OCI-LY3 (cell line): ENCODE data around the gene PLIN1.

ENCODE experiments used
- H2AFZ ChIP-seq: fragments of 200-600, 300-600 bp; shearing (Covaris generic); 2 replicates; pipeline ENCODE4 v1.6.0; 2014; ENCODE audit warnings: antibody characterized with exemption, low read depth, low read length
- H3K27ac ChIP-seq: fragments of 200-600, 300-600 bp; sonication (generic); 2 replicates; pipeline ENCODE4 v1.5.1; 2014; ENCODE audit warnings: mild to moderate bottlenecking, low read length, moderate library complexity, mixed read lengths
- H3K27me3 ChIP-seq: fragments of 200-600, 300-600 bp; sonication (generic); 2 replicates; pipeline ENCODE4 v1.6.1; 2014; ENCODE audit warnings: low read depth, low read length, mixed read lengths
- H3K36me3 ChIP-seq: fragments of 200-600, 300-600 bp; sonication (generic); replicated peaks from 2 replicates; pipeline ENCODE3; 2014; ENCODE audit warnings: low read depth, low read length, mixed read lengths
- H3K4me1 ChIP-seq: fragments of 300-600, 200-600 bp; sonication (generic); 2 replicates; pipeline ENCODE4 v1.6.1; 2014; ENCODE audit warnings: low read length, mixed read lengths
- H3K4me2 ChIP-seq: fragments of 200-600, 300-600 bp; sonication (generic); 2 replicates; pipeline ENCODE4 v1.6.1; 2014; ENCODE audit warnings: low read length, mixed read lengths
- H3K4me3 ChIP-seq: fragments of 300-600, 200-600 bp; sonication (generic); 2 replicates; pipeline ENCODE4 v1.5.1; 2014; ENCODE audit warnings: antibody characterized with exemption, mild to moderate bottlenecking, low read length, moderate library complexity
- H3K79me2 ChIP-seq: fragments of 300-600, 200-600 bp; shearing (Covaris generic); 2 replicates; pipeline ENCODE4 v1.6.1; 2014; ENCODE audit warnings: mild to moderate bottlenecking, low read length, mixed read lengths
- H3K9ac ChIP-seq: fragments of 300-600, 200-600 bp; shearing (Covaris generic); 2 replicates; pipeline ENCODE4 v1.6.0; 2014; ENCODE audit warnings: mild to moderate bottlenecking, low read length, moderate library complexity
- H3K9me3 ChIP-seq: fragments of 200-600, 300-600 bp; shearing (Covaris generic); 2 replicates; pipeline ENCODE4 v1.6.1; 2014; ENCODE audit warnings: low read length, mixed read lengths; ENCODE audit not compliant: insufficient read depth
- H4K20me1 ChIP-seq: fragments of 200-600, 300-600 bp; sonication (generic); 2 replicates; pipeline ENCODE4 v1.6.1; 2016; ENCODE audit warnings: low read length, mixed read lengths; ENCODE audit not compliant: insufficient read depth
- EZH2phosphoT487 ChIP-seq: fragments of 200-600 bp; shearing (Covaris generic); IDR thresholded peaks from 2 replicates; pipeline ENCODE4 v1.6.1; 2018; ENCODE audit warnings: antibody characterized with exemption, mixed run types, low read depth
- TF ChIP-seq, protein P1 (sequence below): fragments of 200-600, 300-600 bp; sonication (generic); IDR thresholded peaks from 2 replicates; pipeline ENCODE4 v1.5.1; 2014; ENCODE audit warnings: antibody characterized with exemption, low read length, low read depth

PLIN1 gene

GRCh38 chr15:89666858-89667705, 12.1 kb downstream of the PLIN1 start:
- Histone ChIP-seq H3K79me2 (no peaks in the 10 kb centered on the region), H3K4me2 (no peak overlapping the region), H2AFZ (no peak overlapping the region), H3K4me1 (peaks cover 11% of the 10 kb centered on the region; the same call in 1 of the 2 replicates), H3K9me3 (no peaks in the 10 kb centered on the region), H4K20me1 (no peaks in the 10 kb centered on the region), H3K27ac (no peak overlapping the region), H3K36me3 (no peaks in the 10 kb centered on the region), H3K27me3 (peaks cover 9% of the 10 kb centered on the region), H3K4me3 (no peak overlapping the region), H3K9ac (no peak overlapping the region)
- no peak for TF ChIP-seq EZH2phosphoT487
- TF ChIP-seq, protein P1, sequence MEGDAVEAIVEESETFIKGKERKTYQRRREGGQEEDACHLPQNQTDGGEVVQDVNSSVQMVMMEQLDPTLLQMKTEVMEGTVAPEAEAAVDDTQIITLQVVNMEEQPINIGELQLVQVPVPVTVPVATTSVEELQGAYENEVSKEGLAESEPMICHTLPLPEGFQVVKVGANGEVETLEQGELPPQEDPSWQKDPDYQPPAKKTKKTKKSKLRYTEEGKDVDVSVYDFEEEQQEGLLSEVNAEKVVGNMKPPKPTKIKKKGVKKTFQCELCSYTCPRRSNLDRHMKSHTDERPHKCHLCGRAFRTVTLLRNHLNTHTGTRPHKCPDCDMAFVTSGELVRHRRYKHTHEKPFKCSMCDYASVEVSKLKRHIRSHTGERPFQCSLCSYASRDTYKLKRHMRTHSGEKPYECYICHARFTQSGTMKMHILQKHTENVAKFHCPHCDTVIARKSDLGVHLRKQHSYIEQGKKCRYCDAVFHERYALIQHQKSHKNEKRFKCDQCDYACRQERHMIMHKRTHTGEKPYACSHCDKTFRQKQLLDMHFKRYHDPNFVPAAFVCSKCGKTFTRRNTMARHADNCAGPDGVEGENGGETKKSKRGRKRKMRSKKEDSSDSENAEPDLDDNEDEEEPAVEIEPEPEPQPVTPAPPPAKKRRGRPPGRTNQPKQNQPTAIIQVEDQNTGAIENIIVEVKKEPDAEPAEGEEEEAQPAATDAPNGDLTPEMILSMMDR = no peak

DNA sequence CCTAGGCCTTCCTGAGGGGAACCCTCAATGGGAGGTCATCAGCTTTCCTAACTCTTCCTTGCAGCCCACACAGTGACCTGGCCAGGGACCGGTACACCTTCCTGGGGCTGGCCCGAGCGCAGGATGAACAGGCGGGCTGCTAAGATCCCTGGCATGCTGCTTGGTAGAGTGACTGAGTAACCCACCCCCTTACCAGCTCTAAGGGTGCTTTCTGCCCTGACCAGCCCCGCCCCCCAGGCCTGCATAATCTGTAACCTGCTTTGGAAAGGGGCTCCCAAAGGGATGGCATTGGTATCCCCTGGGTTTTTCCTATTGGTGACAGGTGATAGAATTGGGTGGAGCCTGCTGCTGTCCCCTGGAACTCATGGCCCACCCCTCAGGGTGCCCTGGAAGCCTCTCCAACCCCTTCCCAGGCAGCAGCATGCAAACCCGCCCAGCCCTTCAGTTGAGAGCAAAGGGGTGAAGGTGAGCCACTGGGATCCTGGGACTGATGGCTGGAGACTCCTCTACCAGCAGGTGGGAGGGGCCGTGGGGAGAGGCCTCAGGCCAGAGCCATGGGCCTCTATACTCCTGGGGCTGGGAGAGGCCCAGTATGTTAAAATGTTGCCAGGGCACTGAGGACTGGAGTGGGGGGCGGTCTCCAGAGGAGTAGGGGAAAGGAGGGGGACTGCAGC, 12.8 kb downstream of the PLIN1 start:
- Histone ChIP-seq H3K4me2 (peak overlapping the region; percentile 69), H3K79me2 (no peaks in the 10 kb centered on the region), H3K9ac (peak overlapping the region; percentile 44; the same call in 1 of the 2 replicates), H2AFZ (peak overlapping the region; percentile 34; the same call in 1 of the 2 replicates), H3K9me3 (no peaks in the 10 kb centered on the region), H3K36me3 (no peaks in the 10 kb centered on the region), H4K20me1 (no peaks in the 10 kb centered on the region), H3K27ac (no peak overlapping the region), H3K27me3 (peaks cover 9% of the 10 kb centered on the region), H3K4me1 (peaks cover 11% of the 10 kb centered on the region; the same call in 1 of the 2 replicates), H3K4me3 (peak overlapping the region; percentile 77)
- no peak for TF ChIP-seq EZH2phosphoT487
- TF ChIP-seq, protein P1 = no peak

DNA sequence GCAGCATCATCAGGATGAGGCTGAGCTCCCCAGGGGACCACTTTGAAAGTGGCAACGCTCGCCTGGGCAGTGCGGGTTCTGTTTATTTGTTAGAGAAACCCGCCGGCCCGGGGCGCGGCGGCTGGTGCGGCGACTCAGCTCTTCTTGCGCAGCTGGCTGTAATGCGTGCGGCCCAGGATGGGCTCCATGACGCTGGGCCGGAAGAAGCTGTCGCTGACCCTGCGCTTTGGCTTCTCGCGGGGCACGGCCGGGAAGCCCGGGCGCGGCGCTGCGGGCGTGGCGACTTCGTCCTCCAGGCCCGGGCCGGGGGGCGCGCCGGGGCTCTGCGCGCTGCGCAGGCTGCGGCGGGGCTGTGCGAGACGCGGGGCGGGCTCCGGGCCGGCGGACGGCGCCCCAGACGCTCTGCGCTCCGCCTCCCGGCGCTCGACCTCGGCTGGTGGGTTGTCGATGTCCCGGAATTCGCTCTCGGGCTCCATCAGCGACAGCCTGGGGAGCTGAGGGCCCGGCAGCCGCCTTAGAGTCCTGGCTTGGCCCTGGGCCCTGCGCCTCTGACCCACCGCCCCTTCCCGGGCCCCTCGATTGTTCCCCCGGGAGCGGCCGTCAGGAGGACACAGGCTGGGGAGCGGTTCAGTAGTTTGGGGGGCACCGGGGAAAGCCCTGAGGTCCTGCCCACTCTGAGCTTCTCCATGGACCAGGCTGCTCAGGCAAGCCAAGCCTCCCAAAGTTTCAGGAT, 13.6 kb downstream of the PLIN1 start:
- H3K4me2 ChIP-seq = peak overlapping the region; percentile 69
- no peaks in the 10 kb centered on the region for H4K20me1 ChIP-seq
- H3K4me3 ChIP-seq = peak overlapping the region; percentile 77
- H3K36me3 ChIP-seq = no peaks in the 10 kb centered on the region
- H3K79me2 ChIP-seq = no peaks in the 10 kb centered on the region
- TF ChIP-seq, protein P1 = no peak
- no peak for TF ChIP-seq EZH2phosphoT487
- no peak overlapping the region for H3K27ac ChIP-seq
- H3K27me3 ChIP-seq = peaks cover 13% of the 10 kb centered on the region
- H3K9ac ChIP-seq = peak overlapping the region; percentile 44
- H2AFZ ChIP-seq = peak overlapping the region; percentile 44
- no peaks in the 10 kb centered on the region for H3K9me3 ChIP-seq
- peaks cover 11% of the 10 kb centered on the region; the same call in 1 of the 2 replicates for H3K4me1 ChIP-seq
